Lung (tissue), 12 donors: ENCODE measurements around the gene BCAN. TPM values are rescaled to one million over a fixed set of nuclear protein-coding genes. Genes with fewer than 3 reads are reported as not detected.
A peak's percentile ranks its signal among the peaks of the same experiment; 100 is the strongest.

Experiments
- ATAC-seq: fragments of 200-7000 bp; cut with Tn5 transposase; one replicate; pipeline ENCODE4 v1.9.1; 2020; ENCODE audit warnings: moderate number of reproducible peaks; ENCODE audit not compliant: insufficient read depth, low FRiP score
- DNase-seq, 3 donors: peaks; one replicate each; pipeline ENCODE4 v3.0.0-alpha.2; 2013 to 2017
- H3K27ac ChIP-seq, 2 donors: one replicate each; pipeline ENCODE4 v1.5.1; 2013; ENCODE audit warnings: mild to moderate bottlenecking in 2 of 2, moderate library complexity in 2 of 2, control low read depth in 1 of 2, inconsistent platforms in 1 of 2, low read depth in 1 of 2, low read length in 1 of 2
- H3K27me3 ChIP-seq, 3 donors: one replicate each; pipeline ENCODE4 v1.5.1; 2013; ENCODE audit warnings: low read length in 2 of 3; ENCODE audit not compliant: control insufficient read depth in 3 of 3, insufficient read depth in 3 of 3
- H3K36me3 ChIP-seq, 4 donors: one replicate each; pipeline ENCODE4 v1.5.1; 2013; ENCODE audit warnings: low read length in 4 of 4, mild to moderate bottlenecking in 1 of 4, moderate library complexity in 1 of 4; ENCODE audit not compliant: control insufficient read depth in 4 of 4, insufficient read depth in 4 of 4
- H3K4me1 ChIP-seq, 5 donors: one replicate each; pipeline ENCODE4 v1.5.1; 2013; ENCODE audit warnings: low read length in 5 of 5, mild to moderate bottlenecking in 2 of 5, moderate library complexity in 1 of 5; ENCODE audit not compliant: control insufficient read depth in 5 of 5, insufficient read depth in 5 of 5
- H3K4me3 ChIP-seq: one replicate; pipeline ENCODE4 v1.5.1; 2013; ENCODE audit warnings: mild to moderate bottlenecking, control low read depth, moderate library complexity
- H3K9ac ChIP-seq, 2 donors: one replicate each; pipeline ENCODE4 v1.5.1; 2013; ENCODE audit warnings: low read length in 2 of 2, control low read depth in 1 of 2; ENCODE audit not compliant: insufficient read depth in 1 of 2
- H3K9me3 ChIP-seq, 4 donors: one replicate each; pipeline ENCODE4 v1.5.1; 2013; ENCODE audit warnings: low read length in 3 of 4, mild to moderate bottlenecking in 1 of 4, moderate library complexity in 1 of 4; ENCODE audit not compliant: control insufficient read depth in 4 of 4, insufficient read depth in 3 of 4
- WGBS, 2 donors: extraction: QIAGEN DNeasy Blood & Tissue Kit; methylation state at CpG; one replicate each; pipeline ENCODE4 v1.1.7; 2013; 5-methylcytosine and 5-hydroxymethylcytosine counted together
- polyA plus RNA-seq, 2 donors: library from polyadenylated mRNA; stranded (reverse); fragments of 200-250 nt; gene quantifications; one replicate each; pipeline ENCODE4 v1.2.1, GENCODE V29; 2013
- total RNA-seq, 2 donors: library from RNA; depleted of rRNA in 1 of 2; stranded (reverse); fragments of >200 nt in 1 of 2; gene quantifications; one replicate each; pipeline ENCODE4 v1.2.1, GENCODE V29; 2014 to 2021
- TF ChIP-seq, protein P1 (sequence below): IDR thresholded peaks from 2 replicates; pipeline ENCODE4 v1.5.1; 2012; ENCODE audit warnings: mild to moderate bottlenecking; ENCODE audit errors: control extremely low read depth, extremely low read depth
- donor health status: control.
- donor health status: control.
- donor health status: Bipolar disorder and iron deficiency.
- donor health status: healthy.
- donor health status: DM: yes; HTN: yes; CAD: no.

The BCAN gene
- total and polyA plus RNA-seq, 4 donors = 0.05 to 1.1 (median 0.12) TPM

GRCh38 chr1:156666862-156667609, 25.1 kb downstream of the BCAN start:
- ATAC-seq = no peak
- TF ChIP-seq, protein P1, sequence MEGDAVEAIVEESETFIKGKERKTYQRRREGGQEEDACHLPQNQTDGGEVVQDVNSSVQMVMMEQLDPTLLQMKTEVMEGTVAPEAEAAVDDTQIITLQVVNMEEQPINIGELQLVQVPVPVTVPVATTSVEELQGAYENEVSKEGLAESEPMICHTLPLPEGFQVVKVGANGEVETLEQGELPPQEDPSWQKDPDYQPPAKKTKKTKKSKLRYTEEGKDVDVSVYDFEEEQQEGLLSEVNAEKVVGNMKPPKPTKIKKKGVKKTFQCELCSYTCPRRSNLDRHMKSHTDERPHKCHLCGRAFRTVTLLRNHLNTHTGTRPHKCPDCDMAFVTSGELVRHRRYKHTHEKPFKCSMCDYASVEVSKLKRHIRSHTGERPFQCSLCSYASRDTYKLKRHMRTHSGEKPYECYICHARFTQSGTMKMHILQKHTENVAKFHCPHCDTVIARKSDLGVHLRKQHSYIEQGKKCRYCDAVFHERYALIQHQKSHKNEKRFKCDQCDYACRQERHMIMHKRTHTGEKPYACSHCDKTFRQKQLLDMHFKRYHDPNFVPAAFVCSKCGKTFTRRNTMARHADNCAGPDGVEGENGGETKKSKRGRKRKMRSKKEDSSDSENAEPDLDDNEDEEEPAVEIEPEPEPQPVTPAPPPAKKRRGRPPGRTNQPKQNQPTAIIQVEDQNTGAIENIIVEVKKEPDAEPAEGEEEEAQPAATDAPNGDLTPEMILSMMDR = no peak
- no peak overlapping the region for H3K4me3 ChIP-seq
- H3K9ac ChIP-seq = no peak overlapping the region
- peak in 1 of 3 donors; percentile 23 for DNase-seq
- peak overlapping the region; percentile 59 to 67 for H3K27ac ChIP-seq
- H3K36me3 ChIP-seq = no peaks in the 10 kb centered on the region
- peaks cover 0 to 2% (median 0%) of the 10 kb centered on the region in 4 donors for H3K9me3 ChIP-seq
- 74 to 85% methylated on average over 9 of the region's 9 CpGs for WGBS, 2 donors
- peaks cover 26 to 55% (median 28%) of the 10 kb centered on the region in 5 donors for H3K4me1 ChIP-seq
- no peaks in the 10 kb centered on the region for H3K27me3 ChIP-seq

GRCh38 chr1:156667610-156667967, 25.7 kb downstream of the BCAN start:
- Histone ChIP-seq H3K4me1 (peaks cover 26 to 51% (median 28%) of the 10 kb centered on the region in 5 donors), H3K9ac (peak overlapping the region in 1 of 2 donors; percentile 61), H3K27me3 (no peaks in the 10 kb centered on the region), H3K4me3 (no peak overlapping the region), H3K9me3 (peaks cover 0 to 2% (median 0%) of the 10 kb centered on the region in 4 donors), H3K27ac (peak overlapping the region; percentile 59 to 67), H3K36me3 (peaks cover 0 to 3% (median 0%) of the 10 kb centered on the region in 4 donors)
- 61 to 81% methylated on average over 5 of the region's 5 CpGs for WGBS, 2 donors
- no peak for ATAC-seq
- peak; percentile 83 to 94 (median 89) for DNase-seq
- TF ChIP-seq, protein P1 = no peak

- 76 to 79% methylated on average over 7 to 9 of the region's 9 CpGs for whole genome bisulfite sequencing, 2 donors
- TF ChIP-seq, protein P1 = no peak
- DNase-seq (no peak), ATAC-seq (no peak)
- H3K9me3 ChIP-seq = peaks cover 0 to 2% (median 0%) of the 10 kb centered on the region in 4 donors
- H3K27me3 ChIP-seq = no peaks in the 10 kb centered on the region
- H3K4me1 ChIP-seq = peaks cover 20 to 51% (median 28%) of the 10 kb centered on the region in 5 donors
- peaks cover 0 to 5% (median 1%) of the 10 kb centered on the region in 4 donors for H3K36me3 ChIP-seq
- peak overlapping the region; percentile 28 to 59 for H3K27ac ChIP-seq
- no peak overlapping the region for H3K4me3 ChIP-seq
- H3K9ac ChIP-seq = peak overlapping the region in 1 of 2 donors; percentile 61
Observed at GRCh38 chr1:156667968-156668709, 26.2 kb downstream of the BCAN start.
